ENCODE results near the gene EXOC6B.

Gene EXOC6B

DNA sequence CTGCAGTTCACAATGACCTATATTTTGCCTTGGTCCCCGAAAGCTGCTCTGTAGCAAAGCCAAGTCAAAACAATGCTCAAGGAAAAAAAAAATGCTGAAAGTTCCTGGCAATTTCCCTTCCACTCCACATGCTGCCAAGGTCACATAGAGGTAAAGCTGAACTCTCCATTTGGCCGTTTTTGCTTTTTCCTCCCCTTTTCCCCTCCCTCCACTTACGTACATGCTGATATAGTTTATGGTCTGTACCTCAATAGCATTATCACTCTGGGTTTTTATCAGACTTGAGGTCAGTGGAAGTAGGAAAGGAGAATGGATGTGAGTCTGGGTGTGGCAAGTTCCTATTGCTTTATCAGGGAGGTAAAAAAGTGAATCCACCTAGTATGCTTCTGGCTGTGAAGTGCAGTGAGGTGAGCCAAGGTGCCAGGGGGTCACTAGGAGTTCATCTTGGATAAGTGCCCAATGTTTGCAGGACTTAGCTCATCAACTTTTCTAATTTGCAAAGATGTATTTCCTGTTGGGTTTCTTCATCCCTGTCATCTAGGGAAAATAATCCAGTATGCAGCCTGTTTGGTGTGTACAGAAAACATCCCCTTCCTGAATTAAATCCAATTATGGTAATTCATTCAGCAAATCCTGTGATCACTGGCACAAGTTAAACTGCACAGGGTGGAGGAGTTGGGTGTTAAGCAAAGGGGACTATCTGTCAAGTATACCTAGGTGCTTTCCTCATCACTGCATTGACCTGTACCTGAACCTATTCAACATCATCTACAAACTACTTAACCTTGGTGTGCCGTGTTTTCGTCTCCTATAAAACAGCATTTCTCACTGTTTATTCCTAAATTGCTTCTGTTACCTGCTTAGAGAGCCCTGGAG, 553.8 kb downstream of the EXOC6B start:
- no peak for DNase-seq (ENCODE audit: low read depth)

GRCh38 chr2:72271276-72271614, 554.6 kb downstream of the EXOC6B start:
- DNase-seq (ENCODE audit: low read depth) = no peak

GRCh38 chr2:72270556-72271275, 555.1 kb downstream of the EXOC6B start:
- no peak for DNase-seq (ENCODE audit: low read depth)

DNA sequence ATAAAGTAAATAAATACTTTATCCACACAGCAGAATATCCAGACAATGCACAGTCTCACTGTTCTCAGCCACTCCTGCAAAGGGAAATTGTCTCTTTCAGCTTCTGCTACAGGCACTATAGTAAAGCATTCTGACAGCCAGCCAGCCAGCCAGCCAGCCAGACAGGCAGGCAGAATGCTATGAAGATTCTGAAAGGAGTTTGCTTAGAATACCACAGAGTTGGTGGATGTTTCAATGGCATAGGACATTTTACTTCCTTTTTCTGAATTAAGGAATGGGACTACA, 562.1 kb downstream of the EXOC6B start:
- no peak for DNase-seq (ENCODE audit: low read depth)

- no peak for DNase-seq (ENCODE audit: low read depth)
Measured at GRCh38 chr2:72263043-72263775, 562.6 kb downstream of the EXOC6B start.

DNA sequence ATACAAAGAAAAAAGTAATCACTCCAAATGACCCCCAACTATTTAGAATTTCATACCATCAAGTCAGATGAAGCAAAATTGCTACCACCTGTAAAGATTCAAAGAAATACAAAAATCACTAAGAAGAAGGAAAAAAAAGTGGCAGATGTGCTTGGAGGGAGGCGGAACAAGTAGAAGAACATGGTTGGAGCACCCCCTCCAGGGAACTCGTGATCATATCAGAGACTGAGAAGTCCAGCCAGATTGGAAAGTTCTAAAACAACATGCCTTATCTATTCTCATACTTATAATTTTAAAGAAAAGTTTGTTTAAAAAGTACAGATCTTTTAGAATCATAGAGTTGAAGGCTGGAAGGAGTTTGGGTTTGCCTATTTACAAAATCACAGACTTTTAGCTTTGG, 564.8 kb downstream of the EXOC6B start:
- DNase-seq (ENCODE audit: low read depth) = no peak

DNA sequence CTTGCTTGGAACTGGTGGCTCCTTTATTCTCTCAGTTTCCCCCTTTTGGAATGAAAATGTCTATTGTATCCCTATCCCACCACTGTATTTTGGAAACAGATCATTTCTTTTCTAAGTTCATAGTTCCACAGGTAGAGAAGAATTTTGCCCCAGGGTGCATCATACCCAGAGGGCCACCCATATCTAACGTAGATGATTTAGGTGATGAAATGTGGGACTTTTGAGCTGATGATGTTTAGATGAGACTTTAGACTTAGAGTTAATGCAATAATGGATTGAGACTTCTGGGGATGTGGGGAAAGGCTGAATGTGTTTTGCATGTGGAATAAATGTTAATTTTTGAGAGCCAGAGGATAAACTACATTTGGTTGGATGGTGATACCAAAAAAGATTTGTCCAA, 570.3 kb downstream of the EXOC6B start:
- no peak for DNase-seq (ENCODE audit: low read depth)

GRCh38 chr2:72254831-72255451, 570.9 kb downstream of the EXOC6B start:
- no peak for DNase-seq (ENCODE audit: low read depth)

GRCh38 chr2:72238311-72238710, 587.5 kb downstream of the EXOC6B start:
- no peak for DNase-seq (ENCODE audit: low read depth)

DNA sequence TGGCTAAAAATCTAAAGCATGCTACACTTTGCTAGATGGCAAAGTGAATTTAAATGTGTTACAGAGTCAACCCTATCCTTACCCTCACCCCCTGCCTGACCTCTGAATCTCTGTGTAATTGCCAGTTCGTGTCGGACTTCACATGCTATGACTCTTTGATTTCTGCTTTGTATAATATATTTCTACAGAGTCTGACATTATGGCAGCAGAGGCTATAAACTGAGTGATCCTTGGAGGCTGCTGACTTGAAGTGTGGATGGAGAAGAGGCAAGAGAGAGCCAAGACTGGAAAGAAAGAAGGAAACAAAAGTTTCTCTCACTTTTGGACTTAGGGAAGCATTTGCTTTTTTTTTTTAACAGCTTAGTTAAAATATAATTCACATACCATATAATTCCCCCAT, 588.3 kb downstream of the EXOC6B start:
- DNase-seq (ENCODE audit: low read depth) = no peak

GRCh38 chr2:72236445-72237067, 589.3 kb downstream of the EXOC6B start:
- DNase-seq (ENCODE audit: low read depth) = no peak

DNA sequence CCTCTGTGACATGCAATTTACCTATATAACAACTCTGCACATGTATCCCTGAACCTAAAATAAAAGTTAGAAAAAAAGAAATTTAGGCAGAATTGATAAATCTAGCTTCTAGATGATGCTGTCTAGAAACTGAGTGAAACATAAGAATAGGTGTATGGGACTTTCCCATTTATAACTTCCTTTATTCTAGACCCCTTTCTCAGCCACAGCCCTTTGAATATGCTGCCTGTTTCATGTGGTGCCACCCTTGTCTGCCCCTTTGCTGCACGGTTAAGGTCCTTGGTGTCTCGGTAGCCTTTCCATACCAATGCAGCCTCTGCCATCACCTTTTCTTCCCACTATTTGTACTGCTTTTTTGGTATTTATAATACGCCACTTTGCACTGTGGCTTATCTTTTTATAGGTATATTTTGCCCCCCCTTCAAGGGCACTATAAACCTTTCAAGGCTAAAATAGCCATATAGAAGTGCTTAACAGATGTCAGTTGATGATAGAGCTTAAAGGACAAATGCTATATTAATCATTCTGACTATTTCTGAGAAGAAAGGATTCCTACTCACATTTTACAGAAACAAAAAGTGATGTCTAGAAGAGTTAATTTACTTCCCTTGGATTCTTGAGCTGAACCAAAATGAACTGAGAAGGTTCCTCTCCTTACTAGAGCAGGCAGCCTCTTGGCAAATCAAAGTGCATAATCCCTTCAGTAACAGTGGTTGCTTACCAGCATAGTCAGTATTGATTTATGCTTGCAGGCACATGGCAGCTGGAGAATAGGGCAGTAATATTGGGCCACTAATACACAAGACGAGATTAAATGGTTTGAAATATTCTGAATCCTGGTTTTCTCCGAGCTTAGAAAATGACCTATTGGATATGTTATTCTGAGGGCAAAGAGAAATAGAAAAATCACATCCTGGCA, 590.1 kb downstream of the EXOC6B start:
- no peak for DNase-seq (ENCODE audit: low read depth)

- DNase-seq (ENCODE audit: low read depth) = no peak
Measured at GRCh38 chr2:72233211-72233610, 592.6 kb downstream of the EXOC6B start.

- DNase-seq (ENCODE audit: low read depth) = no peak
Measured at GRCh38 chr2:72222829-72223564, 602.8 kb downstream of the EXOC6B start.

- no peak for DNase-seq (ENCODE audit: low read depth)
Measured at GRCh38 chr2:72220170-72220569, 605.7 kb downstream of the EXOC6B start.

- DNase-seq (ENCODE audit: low read depth) = no peak
Measured at GRCh38 chr2:72214429-72215143, 611.2 kb downstream of the EXOC6B start.

- no peak for DNase-seq (ENCODE audit: low read depth)
Measured at GRCh38 chr2:72212486-72212855, 613.4 kb downstream of the EXOC6B start.

GRCh38 chr2:72211777-72212485, 613.9 kb downstream of the EXOC6B start:
- DNase-seq (ENCODE audit: low read depth) = no peak

GRCh38 chr2:72211350-72211749, 614.5 kb downstream of the EXOC6B start:
- no peak for DNase-seq (ENCODE audit: low read depth)

All from stimulated activated CD8-positive, alpha-beta memory T cell treated with anti-CD3 and anti-CD28 coated beads, Interleukin-12 subunit alpha, Interleukin-12 subunit beta, amount 100 ng/mL, for 4 hours (primary cell).